CD4-positive, alpha-beta memory T cell (primary cell): ENCODE results near the gene PCID2. TPM values are rescaled to one million over a fixed set of nuclear protein-coding genes. Genes with fewer than 3 reads are reported as not detected.

Experiments used
- polyA plus RNA-seq, 2 donors: library from polyadenylated mRNA; unstranded; fragments of 300-500 nt; fragmentation: Illumina TruSeq; gene quantifications; one replicate each; pipeline ENCODE4 v1.2.3, GENCODE V29; 2021
- total RNA-seq, 2 experiments: library from RNA; stranded (reverse); gene quantifications; one replicate each; pipeline ENCODE4 v1.2.3, GENCODE V29; 2021

The PCID2 gene
- total and polyA plus RNA-seq, 4 experiments from 2014 or later, result 78.2 to 100 (median 82.3) TPM

Other genes with a start within 250 kb of the PCID2 start
- gene MCF2L, start 239.5 kb downstream of the PCID2 start, total RNA-seq, result 10 to 100 TPM; 17.5 to 18.9 TPM
- gene MCF2L, start 239.5 kb downstream of the PCID2 start, polyA plus RNA-seq, result 1 to 10 TPM in 1 of 2 donors, under 1 TPM in 1; 0.15 to 3.4 TPM
- not detected for gene F7, start 102.9 kb downstream of the PCID2 start, total RNA-seq
- not detected for gene F7, start 102.9 kb downstream of the PCID2 start, polyA plus RNA-seq
- not detected for gene F10, start 85.9 kb downstream of the PCID2 start, total RNA-seq
- gene F10, start 85.9 kb downstream of the PCID2 start, polyA plus RNA-seq, result not detected
- not detected for gene PROZ, start 50.0 kb downstream of the PCID2 start, total RNA-seq
- gene PROZ, start 50.0 kb downstream of the PCID2 start, polyA plus RNA-seq, result under 1 TPM in 1 of 2 donors, not detected in 1; 0.32 TPM
- gene CUL4A, start 944 bp upstream of the PCID2 start, total RNA-seq, result 10 to 100 TPM; 75.5 to 80.0 TPM
- 10 to 100 TPM; 59.8 to 72.8 TPM for gene CUL4A, start 944 bp upstream of the PCID2 start, polyA plus RNA-seq
- 100 to 1,000 TPM; 119 to 126 TPM for gene LAMP1, start 88.6 kb upstream of the PCID2 start, total RNA-seq
- gene LAMP1, start 88.6 kb upstream of the PCID2 start, polyA plus RNA-seq, result 10 to 100 TPM; 20.5 to 34.2 TPM
- gene GRTP1, start 155.5 kb upstream of the PCID2 start, total RNA-seq, result under 1 TPM; 0.38 to 0.50 TPM
- under 1 TPM; 0.31 to 0.42 TPM for gene GRTP1, start 155.5 kb upstream of the PCID2 start, polyA plus RNA-seq
- gene ADPRHL1, start 244.8 kb upstream of the PCID2 start, total RNA-seq, result 1 to 10 TPM; 1.3 to 1.5 TPM
- under 1 TPM in 1 of 2 donors, not detected in 1; 0.09 TPM for gene ADPRHL1, start 244.8 kb upstream of the PCID2 start, polyA plus RNA-seq